Measurements from ENCODE around the gene ALG14. TPM values are rescaled to one million over a fixed set of nuclear protein-coding genes. Genes with fewer than 3 reads are reported as not detected.

ALG14 gene
- total RNA-seq, 2 experiments from 2014 or later: 0.08 to 0.52 TPM

GRCh38 chr1:95004013-95004412, 68.7 kb downstream of the ALG14 start:
- Mint-ChIP-seq H3K4me1 (ENCODE audit: low read depth) (no peaks in the 10 kb centered on the region), H3K4me3 (no peak overlapping the region), H3K9me3 (no peaks in the 10 kb centered on the region), H3K27ac (no peak overlapping the region), H3K27me3 (no peaks in the 10 kb centered on the region), H3K36me3 (ENCODE audit: low read depth) (no peaks in the 10 kb centered on the region)
- ATAC-seq (ENCODE audit: poor library complexity) (no peak), DNase-seq (no peak)
- ChIA-PET CTCF (no interaction called here), POLR2A (no interaction called here)
- no peak for TF ChIP-seq CTCF (IDR thresholded peaks at IDR 0.05)
- H3K27me3 ChIP-seq (ENCODE audit: control insufficient read depth in 1 of 2, insufficient read depth in 2 of 2, low read length in 2 of 2): no peaks in the 10 kb centered on the region
- no peaks in the 10 kb centered on the region for H3K9me3 ChIP-seq (ENCODE audit: control insufficient read depth in 1 of 2, insufficient read depth in 1 of 2, low read length in 2 of 2)
- H3K27ac ChIP-seq (ENCODE audit: low read depth in 1 of 2, low read length in 2 of 2): no peak overlapping the region
- no peak overlapping the region for H3K4me3 ChIP-seq (ENCODE audit: low read length)
- H3K36me3 ChIP-seq (ENCODE audit: insufficient read depth, low read length): no peaks in the 10 kb centered on the region
- intact Hi-C loops (cut with DNase I, micrococcal nuclease): no loop called here
- no peaks in the 10 kb centered on the region for H3K4me1 ChIP-seq (ENCODE audit: insufficient read depth, low read length)

GRCh38 chr1:95003433-95003738, 69.4 kb downstream of the ALG14 start:
- no peaks in the 10 kb centered on the region for H3K9me3 ChIP-seq (ENCODE audit: control insufficient read depth in 1 of 2, insufficient read depth in 1 of 2, low read length in 2 of 2)
- Mint-ChIP-seq H3K4me3 (no peak overlapping the region), H3K27ac (no peak overlapping the region), H3K9me3 (no peaks in the 10 kb centered on the region), H3K4me1 (ENCODE audit: low read depth) (no peaks in the 10 kb centered on the region), H3K27me3 (no peaks in the 10 kb centered on the region), H3K36me3 (ENCODE audit: low read depth) (no peaks in the 10 kb centered on the region)
- CTCF ChIA-PET: no interaction called here
- H3K27me3 ChIP-seq (ENCODE audit: control insufficient read depth in 1 of 2, insufficient read depth in 2 of 2, low read length in 2 of 2): no peaks in the 10 kb centered on the region
- H3K36me3 ChIP-seq (ENCODE audit: insufficient read depth, low read length): no peaks in the 10 kb centered on the region
- H3K4me1 ChIP-seq (ENCODE audit: insufficient read depth, low read length): no peaks in the 10 kb centered on the region
- no peak overlapping the region for H3K27ac ChIP-seq (ENCODE audit: low read depth in 1 of 2, low read length in 2 of 2)
- no peak overlapping the region for H3K4me3 ChIP-seq (ENCODE audit: low read length)
- DNase-seq (no peak), ATAC-seq (ENCODE audit: poor library complexity) (no peak)
- POLR2A ChIA-PET: no interaction called here
- intact Hi-C loops (cut with DNase I, micrococcal nuclease): no loop called here
- no peak for TF ChIP-seq CTCF (IDR thresholded peaks at IDR 0.05)

- no peaks in the 10 kb centered on the region for H3K9me3 ChIP-seq (ENCODE audit: control insufficient read depth in 1 of 2, insufficient read depth in 1 of 2, low read length in 2 of 2)
- Mint-ChIP-seq H3K36me3 (ENCODE audit: low read depth) (no peaks in the 10 kb centered on the region), H3K27ac (no peak overlapping the region), H3K4me1 (ENCODE audit: low read depth) (no peaks in the 10 kb centered on the region), H3K27me3 (no peaks in the 10 kb centered on the region), H3K4me3 (no peak overlapping the region), H3K9me3 (no peaks in the 10 kb centered on the region)
- no peak for TF ChIP-seq CTCF (IDR thresholded peaks at IDR 0.05)
- H3K27ac ChIP-seq (ENCODE audit: low read depth in 1 of 2, low read length in 2 of 2): no peak overlapping the region
- H3K36me3 ChIP-seq (ENCODE audit: insufficient read depth, low read length): no peaks in the 10 kb centered on the region
- H3K4me3 ChIP-seq (ENCODE audit: low read length): no peak overlapping the region
- POLR2A ChIA-PET: no interaction called here
- no peaks in the 10 kb centered on the region for H3K27me3 ChIP-seq (ENCODE audit: control insufficient read depth in 1 of 2, insufficient read depth in 2 of 2, low read length in 2 of 2)
- CTCF ChIA-PET: no interaction called here
- DNase-seq: no peak
- no peak for ATAC-seq (ENCODE audit: poor library complexity)
- intact Hi-C loops (cut with DNase I, micrococcal nuclease): no loop called here
- no peaks in the 10 kb centered on the region for H3K4me1 ChIP-seq (ENCODE audit: insufficient read depth, low read length)
These were observed 70.0 kb downstream of the ALG14 start for GRCh38 chr1:95002540-95003432.
